GM12872 (cell line): ENCODE measurements around the gene HSD17B4.

Source experiments
- TF ChIP-seq, protein P1 (sequence below): IDR thresholded peaks from 3 replicates; pipeline ENCODE4 v1.5.1; 2011; ENCODE audit warnings: low read depth, mild to moderate bottlenecking, low read length, moderate library complexity; ENCODE audit not compliant: insufficient read depth

HSD17B4 gene

DNA sequence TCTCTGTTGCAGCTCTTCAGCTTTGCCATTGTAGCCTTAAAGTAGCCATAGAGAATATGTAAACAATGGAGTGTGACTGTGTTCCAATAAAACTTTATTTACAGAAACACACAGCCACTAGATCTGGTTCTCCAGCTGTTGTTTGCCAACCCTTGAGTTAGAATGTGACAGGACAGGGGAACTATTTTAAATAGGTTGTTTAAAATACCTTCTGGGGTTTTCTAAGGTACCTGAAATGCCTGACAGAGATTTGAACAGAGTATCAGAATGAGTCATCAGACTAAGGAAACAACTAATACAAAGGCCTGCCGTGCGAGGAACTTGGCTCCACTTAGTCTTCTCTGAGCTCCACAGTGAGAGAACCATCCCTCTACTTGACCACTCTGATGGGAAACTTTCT is 85.4 kb downstream of the HSD17B4 start:
- TF ChIP-seq, protein P1, sequence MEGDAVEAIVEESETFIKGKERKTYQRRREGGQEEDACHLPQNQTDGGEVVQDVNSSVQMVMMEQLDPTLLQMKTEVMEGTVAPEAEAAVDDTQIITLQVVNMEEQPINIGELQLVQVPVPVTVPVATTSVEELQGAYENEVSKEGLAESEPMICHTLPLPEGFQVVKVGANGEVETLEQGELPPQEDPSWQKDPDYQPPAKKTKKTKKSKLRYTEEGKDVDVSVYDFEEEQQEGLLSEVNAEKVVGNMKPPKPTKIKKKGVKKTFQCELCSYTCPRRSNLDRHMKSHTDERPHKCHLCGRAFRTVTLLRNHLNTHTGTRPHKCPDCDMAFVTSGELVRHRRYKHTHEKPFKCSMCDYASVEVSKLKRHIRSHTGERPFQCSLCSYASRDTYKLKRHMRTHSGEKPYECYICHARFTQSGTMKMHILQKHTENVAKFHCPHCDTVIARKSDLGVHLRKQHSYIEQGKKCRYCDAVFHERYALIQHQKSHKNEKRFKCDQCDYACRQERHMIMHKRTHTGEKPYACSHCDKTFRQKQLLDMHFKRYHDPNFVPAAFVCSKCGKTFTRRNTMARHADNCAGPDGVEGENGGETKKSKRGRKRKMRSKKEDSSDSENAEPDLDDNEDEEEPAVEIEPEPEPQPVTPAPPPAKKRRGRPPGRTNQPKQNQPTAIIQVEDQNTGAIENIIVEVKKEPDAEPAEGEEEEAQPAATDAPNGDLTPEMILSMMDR: no peak

DNA sequence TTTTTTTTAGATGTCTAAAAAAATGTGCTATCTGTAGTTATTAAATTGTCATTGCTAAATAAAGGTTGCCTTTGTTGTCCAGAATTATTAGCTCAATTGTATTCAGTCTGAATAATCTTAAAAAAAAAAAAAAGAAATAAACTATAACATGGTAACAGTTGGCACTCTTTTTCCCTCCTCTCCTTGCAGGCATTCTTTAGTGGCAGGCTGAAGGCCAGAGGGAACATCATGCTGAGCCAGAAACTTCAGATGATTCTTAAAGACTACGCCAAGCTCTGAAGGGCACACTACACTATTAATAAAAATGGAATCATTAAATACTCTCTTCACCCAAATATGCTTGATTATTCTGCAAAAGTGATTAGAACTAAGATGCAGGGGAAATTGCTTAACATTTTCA is 89.4 kb downstream of the HSD17B4 start:
- TF ChIP-seq, protein P1: no peak

DNA sequence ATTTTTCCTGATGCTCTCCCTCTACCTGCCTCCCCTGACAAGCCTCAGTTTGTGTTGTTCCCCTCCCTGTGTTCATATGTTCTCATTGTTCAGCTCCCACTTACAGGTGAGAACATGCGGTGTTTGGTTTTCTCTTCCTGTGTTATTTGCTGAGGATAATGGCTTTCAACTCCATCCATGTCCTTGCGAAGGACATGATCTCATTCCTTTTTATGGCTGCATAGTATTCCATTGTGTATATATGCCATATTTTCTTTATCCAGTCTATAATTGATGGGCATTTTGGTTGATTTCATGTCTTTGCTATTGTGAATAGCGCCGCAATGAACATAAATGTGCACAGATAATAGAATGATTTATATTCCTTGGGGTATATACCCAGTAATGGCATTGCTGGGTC is 99.5 kb downstream of the HSD17B4 start:
- TF ChIP-seq, protein P1: no peak

DNA sequence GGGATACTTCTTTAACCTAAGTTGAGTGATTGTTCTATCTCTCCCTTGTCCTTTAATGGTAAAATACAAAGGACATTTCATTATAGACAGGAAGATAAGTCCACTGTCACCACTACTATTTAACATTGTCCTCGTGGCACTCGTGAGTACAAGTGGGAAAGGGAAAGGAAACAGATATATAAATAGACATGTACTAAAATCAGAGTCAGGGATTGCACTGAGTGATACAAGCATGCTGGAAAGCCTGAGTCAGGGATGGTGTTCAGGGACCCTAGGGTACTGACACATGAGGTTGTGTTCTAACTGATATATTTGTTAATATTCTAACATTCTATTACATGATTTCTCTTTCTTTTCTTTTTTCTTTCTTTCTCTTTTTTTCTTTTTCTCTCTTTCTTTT is 102.3 kb downstream of the HSD17B4 start:
- TF ChIP-seq, protein P1: no peak

DNA sequence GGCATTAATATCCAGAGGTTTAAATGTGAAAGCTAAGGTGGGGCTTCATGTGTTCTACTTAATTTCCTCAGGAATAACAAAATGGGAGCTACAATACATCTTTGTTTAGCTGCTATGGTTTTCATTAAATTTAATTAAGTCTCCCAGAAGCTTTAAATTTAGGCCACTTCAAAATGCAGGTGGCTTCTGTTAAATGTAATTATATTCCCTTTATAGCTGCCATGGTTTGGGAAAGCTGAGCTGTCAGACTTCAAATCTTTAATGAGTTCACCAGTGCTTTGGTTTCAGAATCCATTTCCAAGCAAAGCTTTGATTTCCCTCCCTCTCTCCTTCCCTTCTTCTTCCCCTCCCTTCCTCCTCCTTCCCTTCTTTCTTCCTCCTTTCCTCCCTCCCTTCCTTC is 118.6 kb downstream of the HSD17B4 start:
- TF ChIP-seq, protein P1: no peak

DNA sequence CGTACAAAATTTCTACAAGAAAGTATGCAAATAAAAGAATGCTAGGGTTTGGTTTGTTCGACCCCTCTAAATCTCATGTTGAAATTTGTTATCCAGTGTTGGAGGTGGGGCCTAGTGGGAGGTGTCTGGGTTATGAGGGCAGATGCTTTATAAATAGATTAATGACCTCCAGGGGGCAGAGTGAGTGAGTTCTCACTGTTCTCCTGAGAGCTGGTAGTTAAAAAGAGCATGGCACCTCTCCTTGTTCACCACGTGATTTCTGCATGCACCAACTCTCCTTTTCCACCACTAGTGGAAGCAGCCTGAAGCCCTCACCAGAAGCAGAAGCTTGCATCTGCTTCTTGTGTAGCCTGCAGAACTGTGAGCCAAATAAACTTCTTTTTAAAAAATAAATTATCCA is 126.6 kb downstream of the HSD17B4 start:
- TF ChIP-seq, protein P1: peak; percentile 47; the same call in 2 of the 3 replicates

DNA sequence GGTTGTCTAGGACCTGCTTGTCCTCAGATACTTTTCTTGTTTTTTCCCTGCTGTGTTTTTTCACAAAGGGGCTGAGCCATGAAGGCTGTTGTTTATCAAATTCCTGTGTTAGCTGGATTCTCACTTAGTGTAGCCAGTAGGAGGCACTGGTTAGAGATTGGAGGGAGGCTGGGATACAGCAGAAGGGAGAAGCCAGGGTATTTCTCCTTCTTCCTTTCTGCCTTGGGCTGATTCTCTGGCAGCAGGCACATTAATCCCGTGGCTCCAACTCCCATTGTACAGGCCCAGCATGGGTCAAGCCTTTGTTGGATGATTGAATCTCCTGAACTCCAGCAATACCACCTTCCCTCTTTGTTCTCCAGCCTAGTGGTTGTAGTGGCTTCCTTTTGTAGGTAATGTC is 130.7 kb downstream of the HSD17B4 start:
- TF ChIP-seq, protein P1: peak; percentile 18; the same call in 1 of the 3 replicates

DNA sequence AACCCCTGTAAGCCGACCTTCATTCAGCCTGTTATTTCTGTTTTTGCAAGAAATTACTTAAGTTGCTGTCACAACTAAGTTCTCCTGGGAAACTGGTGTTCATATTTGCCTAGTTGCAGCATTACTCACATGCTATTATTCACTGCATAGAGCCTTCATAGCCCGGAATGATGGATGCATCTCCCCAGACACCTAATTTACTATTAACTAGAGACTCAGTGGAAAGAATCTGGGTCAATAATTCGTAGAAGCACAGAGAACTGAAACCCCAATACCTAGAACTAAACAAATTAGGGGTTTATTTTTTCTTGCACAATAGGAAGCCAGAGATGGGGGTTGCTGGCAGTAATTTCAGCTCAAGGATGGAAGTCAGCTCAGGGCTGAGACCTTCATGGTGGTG is 131.4 kb downstream of the HSD17B4 start:
- TF ChIP-seq, protein P1: no peak
